NCI-H82 (cell line): Measurements from ENCODE around the gene GNPAT.

ENCODE experiments used
- DNase-seq: peaks from one replicate; lab custom pipeline; 2025; lab: John Stamatoyannopoulos, UW

The GNPAT gene

DNA sequence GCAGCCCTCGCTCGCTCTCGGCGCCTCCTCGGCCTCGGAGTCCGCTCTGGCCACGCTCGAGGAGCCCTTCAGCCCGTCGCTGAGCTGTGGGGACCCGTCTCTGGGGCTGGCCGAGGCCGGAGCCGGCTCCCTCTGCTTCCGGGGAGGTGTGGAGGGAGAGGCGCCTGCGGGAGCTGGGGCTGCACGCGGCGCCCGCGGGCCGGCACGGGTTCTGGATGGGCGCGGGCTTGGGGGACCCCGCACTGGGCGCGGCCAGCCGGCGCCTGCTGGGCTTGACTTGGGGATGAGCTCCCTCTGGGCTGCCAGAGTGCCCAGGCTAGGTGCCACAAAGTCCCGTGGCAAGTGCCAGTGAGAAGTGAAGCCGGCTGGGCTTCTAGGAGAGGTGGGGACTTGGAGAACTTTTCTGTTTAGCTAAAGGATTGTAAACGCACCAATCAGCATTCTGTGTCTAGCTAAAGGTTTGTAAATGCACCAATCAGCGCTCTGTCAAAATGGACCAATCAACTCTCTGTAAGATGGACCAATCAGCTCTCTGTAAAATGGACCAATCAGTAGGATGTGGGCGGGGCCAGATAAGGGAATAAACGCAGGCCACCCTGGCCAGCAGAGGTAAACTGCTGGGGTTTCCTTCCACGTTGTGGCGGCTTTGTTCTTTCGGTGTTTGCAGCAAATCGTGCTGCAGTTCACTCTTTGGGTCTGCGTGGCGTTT is 76.4 kb downstream of the GNPAT start:
- DNase-seq = no peak

DNA sequence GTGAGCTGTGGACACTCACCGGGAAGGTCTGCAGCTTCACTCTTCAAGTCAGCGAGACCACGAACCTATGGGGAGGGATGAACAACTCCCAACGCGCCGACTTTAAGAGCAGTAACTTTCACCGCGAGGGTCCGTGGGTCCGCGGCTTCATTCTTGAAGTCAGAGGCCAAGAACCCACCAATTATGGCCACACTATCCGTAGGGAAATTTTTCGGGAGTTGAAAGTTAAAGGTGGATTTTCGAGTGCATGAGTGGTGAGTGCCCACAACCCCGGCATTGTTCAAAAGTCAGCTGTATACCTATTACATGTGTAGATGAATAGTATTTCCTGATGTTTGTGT is 77.0 kb downstream of the GNPAT start:
- no peak for DNase-seq

DNA sequence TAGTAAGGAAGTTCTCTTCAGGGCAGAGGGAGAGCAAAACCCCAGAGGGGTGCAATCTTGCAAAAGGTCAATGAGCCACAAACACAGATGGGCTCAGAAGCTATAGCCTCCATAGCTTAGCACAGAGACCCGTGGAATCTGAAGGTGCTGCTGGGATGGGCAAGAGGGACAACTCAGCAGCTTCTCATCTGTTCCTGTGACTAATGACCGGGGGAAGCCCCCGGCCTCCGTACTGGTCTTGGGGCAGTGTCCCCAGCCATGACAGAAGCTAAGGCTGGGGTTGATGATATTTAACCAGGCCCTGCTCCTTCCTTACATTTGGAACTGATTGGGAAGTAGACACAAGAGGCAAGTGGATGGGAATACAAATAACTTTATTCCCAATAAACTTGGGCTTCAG is 77.6 kb downstream of the GNPAT start:
- no peak for DNase-seq

DNA sequence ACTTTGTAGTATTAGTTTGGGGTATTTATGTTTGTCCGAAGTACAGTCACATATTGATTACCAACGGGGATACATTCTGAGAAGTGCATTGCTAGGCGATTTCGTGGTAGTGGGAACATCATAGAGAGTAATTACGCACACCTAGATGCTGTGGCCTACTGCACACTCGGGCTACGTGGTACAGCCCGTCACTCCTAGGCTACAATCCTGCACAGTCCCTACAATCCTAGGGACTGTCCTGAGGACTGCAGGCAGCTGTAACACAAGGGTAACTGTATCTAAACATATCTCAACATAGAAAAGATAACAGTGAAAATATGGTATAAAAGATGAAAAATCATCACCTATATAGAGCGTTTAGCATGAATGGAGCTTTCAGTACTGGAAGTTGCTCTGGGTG is 78.1 kb downstream of the GNPAT start:
- no peak for DNase-seq

DNA sequence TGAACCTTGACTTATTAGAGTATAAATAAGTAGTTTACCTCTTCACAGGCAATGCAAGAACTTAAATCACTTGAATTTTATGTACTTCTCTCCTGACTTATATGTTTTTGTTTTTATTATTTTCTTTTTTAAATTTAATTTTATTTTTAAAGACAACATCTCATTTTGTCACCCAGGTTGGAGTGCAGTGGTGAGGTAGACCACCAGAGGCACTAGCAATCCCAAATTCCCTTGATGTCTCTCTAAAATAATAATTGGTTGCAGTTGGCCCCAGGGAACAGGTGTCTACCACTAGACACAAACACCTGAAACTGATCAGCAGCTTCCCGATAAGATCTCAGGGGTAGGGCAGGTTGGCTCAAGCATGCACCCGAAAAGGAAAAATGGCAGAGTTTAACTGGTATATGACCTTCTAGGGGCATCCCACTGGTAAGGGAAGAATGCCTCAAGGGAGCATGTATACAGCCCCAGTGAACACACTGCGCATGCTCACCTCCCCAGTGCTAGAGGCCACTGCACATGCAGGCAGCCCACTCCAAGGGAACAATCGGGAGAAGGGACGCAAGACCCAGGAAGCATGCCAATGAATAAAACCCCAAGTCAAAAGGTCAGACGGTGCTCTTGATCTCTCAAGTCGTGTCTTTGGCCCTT is 82.0 kb downstream of the GNPAT start:
- no peak for DNase-seq

DNA sequence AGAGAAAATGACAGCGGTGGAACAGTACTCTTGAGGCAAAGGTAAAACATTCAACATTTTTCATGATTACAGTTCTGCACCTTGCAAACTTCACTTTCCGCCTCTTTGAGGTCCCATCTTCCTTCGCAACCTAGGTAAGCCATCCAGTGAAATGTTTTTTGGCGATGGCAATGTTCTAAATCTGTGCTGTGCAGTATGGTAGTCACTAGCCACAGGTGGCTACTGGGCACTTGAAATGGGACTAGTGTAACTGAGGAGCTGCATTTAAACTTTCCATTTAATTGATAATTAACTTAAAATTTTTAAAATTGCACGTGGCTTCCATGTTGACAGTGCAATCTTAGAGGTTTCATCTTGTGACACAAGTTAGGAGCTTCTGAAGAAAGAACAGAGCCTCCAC is 83.6 kb downstream of the GNPAT start:
- DNase-seq = no peak

DNA sequence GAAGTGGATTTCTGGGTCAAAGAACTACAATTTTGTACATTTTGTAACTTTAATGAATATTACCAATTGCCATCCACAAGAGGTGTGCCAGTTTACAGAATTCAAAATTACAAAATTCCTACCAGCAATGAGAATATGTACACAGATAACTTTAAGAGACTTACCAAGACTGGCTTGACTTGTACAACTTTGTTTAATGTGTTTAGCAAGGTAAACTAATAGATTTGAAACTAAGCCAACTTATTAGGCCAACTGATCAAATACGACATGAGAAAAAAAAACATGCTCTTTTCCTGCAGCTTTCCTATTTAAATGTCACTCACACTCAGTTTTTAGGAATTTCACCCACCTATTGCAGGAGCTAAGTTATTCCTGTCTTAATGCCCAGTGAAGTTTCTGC is 85.2 kb downstream of the GNPAT start:
- DNase-seq = no peak
